Kasumi-1 (cell line): ENCODE results near the gene GGT7.
A peak's percentile ranks its signal among the peaks of the same experiment; 100 is the strongest.
"Not testable (repeated sequence)": the region's sequence is repeated elsewhere in the genome, so short reads cannot be mapped to it uniquely, and the experiment has no call there.

Source experiments
- DNase-seq, 2 experiments: peaks; one replicate each; lab custom pipeline; 2025; lab: John Stamatoyannopoulos, UW

Gene GGT7, protein sequence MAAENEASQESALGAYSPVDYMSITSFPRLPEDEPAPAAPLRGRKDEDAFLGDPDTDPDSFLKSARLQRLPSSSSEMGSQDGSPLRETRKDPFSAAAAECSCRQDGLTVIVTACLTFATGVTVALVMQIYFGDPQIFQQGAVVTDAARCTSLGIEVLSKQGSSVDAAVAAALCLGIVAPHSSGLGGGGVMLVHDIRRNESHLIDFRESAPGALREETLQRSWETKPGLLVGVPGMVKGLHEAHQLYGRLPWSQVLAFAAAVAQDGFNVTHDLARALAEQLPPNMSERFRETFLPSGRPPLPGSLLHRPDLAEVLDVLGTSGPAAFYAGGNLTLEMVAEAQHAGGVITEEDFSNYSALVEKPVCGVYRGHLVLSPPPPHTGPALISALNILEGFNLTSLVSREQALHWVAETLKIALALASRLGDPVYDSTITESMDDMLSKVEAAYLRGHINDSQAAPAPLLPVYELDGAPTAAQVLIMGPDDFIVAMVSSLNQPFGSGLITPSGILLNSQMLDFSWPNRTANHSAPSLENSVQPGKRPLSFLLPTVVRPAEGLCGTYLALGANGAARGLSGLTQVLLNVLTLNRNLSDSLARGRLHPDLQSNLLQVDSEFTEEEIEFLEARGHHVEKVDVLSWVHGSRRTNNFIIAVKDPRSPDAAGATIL

DNA sequence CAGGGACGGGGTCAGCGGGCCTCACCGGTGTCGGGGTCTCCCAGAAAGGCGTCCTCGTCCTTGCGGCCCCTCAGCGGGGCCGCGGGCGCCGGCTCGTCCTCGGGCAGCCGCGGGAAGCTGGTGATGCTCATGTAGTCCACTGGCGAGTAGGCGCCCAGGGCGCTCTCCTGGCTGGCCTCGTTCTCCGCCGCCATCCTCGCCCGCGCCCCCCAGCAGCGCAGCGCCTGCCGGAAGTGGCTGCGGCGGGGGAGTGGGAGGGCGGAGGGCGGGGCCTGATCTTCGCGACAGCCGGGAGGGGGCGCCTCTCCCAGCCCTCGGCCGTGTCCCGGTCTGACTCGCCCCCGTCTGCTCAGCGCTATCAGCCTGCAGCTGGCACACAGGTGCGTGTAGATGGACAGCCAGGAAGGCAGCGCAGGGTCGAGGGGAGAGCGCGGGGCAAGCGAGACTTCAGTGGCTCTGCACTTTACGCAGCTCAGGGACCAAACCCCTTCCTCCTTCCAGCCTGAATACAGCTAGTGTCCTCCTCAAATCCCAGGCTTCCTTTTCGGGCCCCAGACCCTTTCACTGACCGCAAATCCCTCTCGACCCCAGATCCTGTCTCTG is at the start of gene GGT7:
Gene GGT7 (minus strand): TSS at position 235 of the 603 bp plus-strand sequence. CDS start 41 bp downstream, at position 194.
- peak; percentile 48 to 55 for DNase-seq

DNA sequence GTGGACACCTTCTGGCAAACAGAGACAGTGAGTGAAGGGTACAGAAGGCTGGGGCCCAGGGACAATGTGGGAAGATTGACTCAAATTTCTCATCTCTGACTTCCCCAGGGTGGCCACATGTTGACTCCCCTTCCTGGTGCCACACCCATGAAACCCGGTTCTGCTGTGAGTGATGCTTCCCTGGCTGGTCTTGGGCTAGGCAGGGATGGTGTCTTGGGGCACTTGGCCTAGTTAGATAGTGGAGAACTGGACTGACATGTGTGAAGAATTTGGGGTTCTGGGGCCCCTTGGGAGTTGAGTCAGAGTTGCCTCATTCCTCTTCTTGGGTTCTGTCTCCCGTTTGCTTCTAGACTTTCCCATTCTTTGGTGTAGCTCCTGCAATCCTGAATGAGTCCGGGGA is 48.8 kb upstream of the GGT7 start:
- DNase-seq: no peak

DNA sequence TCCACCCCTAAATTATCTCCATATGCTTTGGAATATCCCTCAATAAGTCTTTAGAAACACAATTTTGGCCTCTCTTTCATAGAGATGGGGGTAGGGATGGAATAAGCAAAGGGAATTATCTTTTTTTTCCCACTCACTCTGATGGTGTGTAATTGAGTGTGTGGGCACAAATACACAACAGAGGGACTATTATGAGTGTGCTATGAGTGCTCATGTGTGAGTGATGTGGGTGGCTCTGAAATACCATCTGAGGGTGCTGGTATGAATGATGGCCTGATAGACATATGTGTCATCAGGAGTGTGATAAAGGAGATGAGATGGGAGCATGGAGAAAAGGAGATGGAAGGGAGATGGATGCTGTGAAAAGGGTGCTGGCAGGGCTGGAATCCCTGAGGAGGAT is 47.4 kb upstream of the GGT7 start:
- DNase-seq: no peak

DNA sequence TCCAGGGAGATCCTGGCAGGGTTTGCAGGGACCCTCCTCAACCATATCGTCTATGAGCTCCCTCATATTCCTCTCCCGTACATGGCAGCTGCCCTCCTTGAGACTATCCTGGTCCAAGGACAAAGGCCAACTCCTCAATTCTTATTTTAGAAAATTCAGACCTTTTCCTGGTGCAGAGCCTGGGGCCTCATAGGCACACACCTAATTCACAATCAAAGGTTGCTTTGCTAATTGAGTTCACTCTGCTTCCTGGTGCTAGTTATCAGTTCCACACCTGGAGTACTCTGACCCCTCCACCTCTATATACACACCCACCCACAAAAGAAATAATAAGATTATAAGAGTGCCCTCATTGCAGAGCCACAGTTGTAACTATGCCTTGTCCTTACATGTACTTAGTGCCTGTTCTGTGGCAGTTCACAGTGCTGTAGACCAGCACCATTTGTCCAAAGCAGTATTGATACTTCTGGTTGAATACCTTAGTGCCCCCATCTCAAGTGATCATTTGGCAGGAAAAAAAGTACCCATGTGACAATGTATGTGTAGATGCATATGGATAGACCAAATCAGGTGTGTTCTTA is 44.2 kb upstream of the GGT7 start:
- no peak for DNase-seq

DNA sequence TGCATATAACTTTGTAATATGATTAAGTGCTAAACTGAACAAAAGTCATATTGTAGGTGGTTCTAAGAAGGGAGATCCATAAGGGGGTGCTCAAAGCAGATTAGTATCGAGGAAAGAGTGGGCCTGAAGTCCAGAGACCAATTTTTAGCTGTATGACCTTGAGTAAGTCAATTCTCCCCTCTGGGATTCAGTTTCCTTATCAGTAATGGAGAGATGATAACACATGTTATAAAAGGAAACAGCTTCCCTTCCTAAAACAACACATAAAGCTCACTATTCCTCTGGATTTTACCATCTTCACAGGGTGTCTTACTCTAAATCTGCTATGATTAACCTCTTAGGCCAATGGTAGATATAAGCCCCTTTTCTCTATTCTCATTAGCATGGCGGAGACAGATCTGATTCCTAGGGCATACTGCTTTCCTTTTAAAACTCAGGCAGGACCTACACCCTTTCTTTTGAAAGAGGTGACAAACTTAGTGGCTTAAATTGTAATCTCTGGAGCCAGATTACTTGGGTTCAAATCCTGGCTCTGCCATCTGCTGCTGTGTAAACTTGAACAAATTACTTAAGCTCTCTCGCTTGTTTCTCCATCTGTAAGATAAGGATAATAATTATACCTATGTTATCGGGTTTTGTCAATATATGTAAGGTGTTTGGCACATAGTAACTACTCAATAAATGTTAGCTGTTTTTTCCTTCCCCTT is 43.2 kb upstream of the GGT7 start:
- no peak for DNase-seq

DNA sequence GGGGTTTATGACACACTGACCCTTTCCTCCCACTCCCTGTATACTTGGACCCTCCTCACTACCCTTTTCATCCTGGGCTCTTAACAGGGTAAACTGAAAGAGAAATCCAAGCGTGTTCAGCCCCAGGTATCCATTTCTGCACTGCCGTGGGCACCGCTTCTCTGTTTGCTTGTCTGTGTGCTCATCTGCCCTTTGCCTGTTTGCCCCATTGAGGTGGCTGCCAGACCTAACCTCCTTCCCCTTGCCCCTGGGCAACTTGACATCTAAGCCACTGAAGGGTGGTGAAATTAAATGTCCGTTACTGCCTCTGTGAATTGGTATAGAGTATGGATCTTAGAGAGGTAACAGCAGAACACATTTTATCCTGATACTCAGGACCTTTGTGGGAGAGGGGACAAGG is 42.5 kb upstream of the GGT7 start:
- DNase-seq: no peak

DNA sequence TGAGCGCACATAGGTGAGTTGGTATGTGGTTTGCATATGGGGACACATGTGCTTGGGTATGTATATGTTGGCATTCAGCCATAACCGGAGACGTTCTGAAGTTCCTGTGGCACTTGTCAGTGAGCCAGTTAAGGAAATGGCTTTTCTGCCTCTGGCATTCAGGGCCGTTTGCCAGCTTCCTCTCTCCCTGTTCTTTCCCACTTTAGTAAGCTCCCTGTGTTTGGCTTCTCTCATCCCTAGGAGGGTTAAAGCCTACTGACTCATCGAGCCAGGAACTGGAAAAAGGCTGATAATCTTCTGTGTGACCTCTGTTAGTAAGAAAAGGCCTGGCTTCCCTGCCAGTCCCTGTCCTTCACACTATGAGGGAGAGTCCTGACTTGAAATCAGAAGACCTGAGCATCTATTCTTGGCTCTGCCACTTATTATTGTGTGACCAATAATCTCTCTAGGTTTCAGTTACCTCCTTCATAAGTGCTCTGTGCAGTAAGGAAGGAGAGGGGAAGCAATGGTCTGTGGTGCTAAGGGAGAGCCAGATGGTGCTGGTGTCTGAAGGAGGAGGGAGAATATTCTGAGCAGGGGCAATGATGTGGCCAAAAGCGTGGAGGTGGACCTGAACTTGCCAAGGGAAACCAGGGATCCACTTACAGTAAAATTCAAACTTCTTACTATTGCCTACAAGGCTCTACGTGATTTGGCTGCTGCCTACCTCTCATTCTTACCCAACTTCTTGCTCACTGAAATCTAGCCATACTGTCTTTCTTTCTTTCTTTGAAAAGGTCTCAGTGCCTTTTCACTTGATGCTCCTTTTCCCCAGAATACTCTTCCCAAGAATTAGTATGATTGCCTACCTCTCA is 35.2 kb upstream of the GGT7 start:
- DNase-seq: peak; percentile 43 to 65

DNA sequence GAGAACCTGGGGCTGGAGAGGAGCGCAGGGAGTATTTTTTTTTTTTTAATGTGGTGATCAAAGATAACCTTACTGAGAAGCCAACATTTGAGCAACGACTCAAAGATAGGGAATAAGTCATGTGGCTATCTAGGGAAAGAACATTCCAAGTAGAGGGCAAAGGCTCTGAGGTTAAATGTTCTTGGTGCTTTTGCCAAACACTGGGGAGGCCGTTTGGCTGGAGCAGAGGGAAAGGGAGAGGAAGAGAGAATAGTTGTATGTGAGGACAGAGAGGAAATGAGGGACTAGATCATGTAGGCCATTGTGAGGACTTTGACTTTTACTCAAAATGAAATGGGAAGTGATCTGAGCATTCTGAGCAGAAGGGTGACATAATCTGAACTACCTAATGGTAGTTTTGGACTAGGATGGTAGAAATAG is 31.6 kb upstream of the GGT7 start:
- DNase-seq: no peak

DNA sequence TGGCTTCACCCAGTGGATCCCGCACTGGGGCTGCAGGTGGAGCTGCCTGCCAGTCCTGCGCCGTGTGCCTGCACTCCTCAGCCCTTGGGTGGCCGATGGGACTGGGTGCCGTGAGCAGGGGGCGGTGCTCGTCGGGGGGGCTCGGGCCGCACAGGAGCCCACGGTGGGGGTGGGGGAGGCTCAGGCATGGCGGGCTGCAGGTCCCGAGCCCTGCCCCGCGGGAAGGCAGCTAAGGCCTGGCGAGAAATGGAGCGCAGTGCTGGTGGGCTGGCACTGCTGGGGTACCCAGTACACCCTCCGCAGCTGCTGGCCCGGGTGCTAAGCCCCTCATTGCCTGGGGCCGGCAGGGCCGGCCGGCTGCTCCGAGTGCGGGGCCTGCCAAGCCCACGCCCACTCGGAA is 26.1 kb upstream of the GGT7 start:
- not testable (repeated sequence) for DNase-seq

DNA sequence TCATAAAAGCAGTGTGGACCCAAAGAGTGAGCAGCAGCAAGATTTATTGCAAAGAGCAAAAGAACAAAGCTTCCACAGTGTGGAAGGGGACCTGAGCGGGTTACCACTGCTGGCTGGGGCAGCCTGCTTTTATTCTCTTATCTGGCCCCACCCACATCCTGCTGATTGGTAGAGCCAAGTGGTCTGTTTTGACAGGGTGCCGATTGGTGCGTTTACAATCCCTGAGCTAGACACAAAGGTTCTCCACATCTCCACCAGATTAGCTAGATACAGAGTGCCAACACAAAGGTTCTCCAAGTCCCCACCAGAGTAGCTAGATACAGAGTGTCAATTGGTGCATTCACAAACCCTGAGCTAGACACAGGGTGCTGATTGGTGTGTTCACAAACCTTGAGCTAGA is 25.5 kb upstream of the GGT7 start:
- DNase-seq: not testable (repeated sequence)

DNA sequence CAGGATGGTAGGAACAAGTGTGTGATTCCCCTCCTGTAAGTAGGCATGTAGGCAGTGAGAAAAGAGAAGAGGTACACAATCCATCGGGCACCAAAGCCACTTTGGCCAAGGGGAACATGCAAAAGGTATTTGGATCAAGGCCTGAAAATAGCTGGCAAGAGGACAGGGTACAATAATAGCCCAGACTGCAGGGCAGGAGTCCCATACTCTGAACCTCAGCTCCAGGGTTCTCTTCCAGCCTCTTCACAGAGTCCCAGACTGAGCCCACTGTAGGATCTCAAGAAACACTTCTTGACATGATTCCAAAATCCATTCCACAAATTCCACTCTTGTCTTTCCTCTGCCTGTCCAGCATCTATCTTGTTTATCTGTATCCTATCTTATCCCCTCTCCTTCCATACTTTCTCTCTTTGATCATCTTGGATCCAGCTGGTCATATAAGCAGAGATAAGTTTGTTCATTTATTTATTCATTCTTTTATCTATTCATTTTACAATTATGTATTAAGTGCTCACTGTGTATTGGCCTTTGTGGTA is 23.5 kb upstream of the GGT7 start:
- no peak for DNase-seq

DNA sequence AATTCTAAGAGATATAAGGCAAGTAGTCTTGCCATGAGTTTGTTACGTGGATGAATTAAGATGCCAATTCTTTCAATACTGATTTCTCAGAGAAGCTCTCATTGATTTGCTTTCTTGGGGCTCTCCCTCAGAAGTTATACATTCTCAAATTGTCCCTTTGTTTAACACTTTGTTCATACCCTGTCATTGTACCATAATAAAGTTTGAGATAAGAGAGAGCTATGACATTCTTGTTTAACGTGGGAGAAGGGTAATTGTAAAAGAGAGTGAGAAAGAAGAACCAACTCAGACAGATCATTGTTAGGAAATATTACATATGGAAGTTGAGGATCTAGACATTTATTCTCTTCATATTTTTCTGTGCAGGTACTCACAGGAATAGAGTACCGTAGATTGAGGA is 22.8 kb upstream of the GGT7 start:
- DNase-seq: no peak

DNA sequence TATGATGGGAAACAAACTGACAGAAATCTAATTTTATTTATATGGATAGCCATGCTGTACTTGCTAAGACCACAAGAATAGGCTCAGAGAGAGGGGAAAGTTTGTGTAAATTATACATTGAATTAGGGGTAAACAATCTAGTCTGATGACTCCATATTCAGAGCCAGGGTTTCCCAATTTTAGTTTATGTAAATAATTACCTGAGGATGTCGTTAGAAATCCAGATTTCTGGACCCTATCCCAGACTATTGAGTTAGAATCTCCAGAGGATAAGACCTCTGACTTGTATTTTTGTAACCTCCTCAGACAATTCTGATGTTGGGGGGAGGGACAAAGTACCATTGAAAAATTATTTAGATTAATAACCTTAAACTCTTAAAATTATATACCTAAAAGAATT is 22.1 kb upstream of the GGT7 start:
- no peak for DNase-seq

DNA sequence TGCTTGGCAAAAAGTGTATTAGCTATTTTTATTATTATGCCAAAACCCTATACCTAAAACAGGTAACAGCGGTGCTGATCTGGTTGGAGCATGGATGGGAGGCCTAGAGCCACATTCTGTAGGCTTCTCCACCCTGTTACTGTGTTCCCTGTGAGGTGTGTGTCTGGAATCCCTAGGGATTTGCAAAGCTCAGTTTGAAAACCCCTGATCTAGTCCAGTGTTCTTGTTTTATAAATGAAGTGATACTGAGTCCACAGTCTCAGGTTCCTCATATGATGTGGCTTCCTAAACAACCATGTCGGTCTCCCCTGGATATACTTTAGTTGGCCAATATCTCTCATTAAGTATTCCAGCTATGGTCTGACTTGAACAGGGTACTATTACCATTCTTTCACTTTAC is 20.0 kb upstream of the GGT7 start:
- no peak for DNase-seq

DNA sequence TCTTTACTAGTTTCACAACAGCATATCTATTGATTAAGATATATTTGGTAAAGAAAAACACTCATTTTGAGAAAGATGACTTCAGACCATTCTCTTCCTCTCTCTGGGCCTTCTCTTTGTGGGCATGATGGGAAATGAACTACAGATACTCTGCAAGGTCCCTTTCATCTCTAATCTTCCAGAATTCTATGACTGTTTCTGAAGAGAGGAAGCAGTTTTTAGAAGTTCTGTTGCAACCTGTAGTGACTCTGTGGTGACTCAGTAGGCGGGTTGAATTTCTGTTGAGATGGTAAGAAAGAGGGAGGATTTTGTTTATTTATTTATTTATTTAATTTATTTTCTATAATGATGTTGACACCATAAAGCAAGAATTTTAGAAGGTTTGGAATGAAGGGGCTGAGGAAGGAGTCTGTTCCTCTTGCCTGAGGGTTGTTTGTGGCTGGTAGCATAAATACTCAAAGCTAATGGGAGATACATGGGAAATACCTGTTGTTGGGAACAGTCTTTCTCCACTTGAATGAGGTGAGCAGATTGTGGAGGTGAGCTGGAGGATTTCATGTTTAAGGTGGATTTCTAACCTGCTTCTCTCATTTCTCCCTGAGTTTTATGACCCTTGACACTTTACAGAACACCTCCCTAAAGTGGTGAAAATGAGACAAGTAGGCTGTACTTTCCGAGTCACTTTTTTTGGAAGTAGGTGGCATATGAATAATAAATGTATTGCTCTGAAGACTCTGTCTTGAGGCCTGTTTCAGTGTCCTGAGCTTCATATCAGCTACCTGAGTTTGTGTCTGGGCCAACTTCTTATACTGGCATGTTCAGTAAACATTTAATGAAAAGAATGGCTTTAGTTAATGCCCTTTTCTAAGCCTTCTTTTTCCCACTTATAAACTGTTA is 18.8 kb upstream of the GGT7 start:
- DNase-seq: peak; percentile 72

DNA sequence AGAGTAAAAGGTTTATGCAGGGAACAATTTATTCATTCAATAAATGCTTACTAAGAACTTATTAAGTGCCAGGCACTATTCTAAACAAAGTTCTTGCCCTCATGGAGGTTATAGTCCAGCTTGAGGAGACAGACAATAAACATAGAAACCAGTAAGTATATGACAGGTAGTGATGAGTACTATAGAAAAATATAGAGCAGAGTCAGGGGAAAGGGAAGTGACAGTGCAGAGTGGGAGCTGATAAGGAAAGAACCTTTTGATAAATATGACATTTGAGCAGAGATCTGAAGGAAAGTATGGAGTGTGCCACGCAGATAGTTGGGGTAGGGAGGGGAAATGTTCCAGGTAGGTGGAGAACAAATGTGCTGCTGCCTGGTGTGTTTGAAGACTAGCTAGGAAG is 15.8 kb upstream of the GGT7 start:
- peak in 1 of 2 experiments; percentile 28 for DNase-seq

DNA sequence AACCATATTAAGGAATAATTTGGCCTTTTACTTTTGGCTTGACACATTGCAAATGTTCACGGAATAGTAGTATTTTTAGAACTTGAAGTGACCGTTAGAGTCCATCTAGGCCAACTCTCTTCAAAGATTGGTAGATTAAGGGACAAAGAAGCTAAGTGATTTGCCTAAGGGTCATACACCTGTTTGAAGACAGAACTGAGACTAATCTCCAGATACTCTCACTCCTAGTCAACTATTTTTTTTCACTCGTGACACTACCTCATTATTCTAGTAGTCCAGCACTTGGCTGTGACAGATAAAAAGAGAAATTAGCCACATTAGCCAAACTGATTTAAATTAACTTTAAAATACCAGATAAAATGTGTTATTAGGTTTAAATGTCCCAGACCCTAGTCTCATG is 14.4 kb upstream of the GGT7 start:
- no peak for DNase-seq

DNA sequence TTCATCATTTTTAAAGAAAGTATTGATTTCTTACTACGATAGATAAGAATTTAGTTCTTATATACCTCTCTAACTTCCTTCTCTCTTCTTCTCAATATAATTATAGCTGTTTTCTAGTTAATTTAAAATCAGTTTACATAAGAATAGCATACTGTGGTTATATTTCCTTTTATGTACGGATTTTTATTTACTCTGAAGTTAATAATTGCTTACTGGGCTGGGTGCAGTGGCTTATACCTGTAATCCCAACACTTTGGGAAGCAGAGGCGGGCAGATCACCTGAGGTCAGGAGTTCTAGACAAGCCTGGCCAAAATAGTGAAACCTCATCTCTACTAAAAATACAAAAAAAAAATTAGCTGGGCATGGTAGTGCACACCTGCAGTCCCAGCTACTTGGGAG is 13.5 kb upstream of the GGT7 start:
- no peak for DNase-seq

DNA sequence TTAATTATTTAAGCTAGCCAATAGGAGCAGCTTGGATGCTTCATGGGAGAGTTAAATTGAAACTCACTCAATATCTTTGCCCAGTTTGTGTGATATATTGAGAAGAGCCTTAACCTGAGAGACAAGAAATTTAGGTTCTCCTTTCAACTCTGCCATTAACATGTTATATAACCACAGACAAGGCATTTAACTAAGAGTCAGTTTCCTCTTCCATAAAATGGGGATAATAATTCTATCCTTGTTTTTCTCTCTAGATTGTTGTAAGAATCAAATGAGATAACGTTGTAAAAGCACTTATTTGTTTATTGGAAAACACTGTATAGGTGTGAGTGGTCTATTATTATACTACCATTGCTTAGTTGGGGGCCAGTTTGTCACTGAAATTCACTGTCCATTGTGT is 11.6 kb upstream of the GGT7 start:
- DNase-seq: no peak

DNA sequence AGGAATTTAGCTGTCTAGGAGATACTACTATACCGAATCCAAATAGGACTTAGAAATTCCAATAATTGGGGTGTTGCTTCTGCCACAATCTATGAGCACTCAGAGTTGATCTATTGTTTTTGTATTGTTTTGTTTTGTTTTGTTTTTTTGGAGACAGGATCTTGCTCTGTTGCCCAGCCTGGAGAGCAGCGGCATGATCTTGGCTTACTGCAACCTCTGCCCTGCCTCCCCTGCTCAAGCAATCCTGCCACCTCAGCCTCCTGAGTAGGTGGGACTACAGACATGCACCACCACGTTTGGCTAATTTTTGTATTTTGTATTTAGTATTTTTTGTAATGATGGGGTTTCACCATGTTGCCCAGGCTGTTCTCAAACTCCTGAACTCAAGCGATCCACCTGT is 11.2 kb upstream of the GGT7 start:
- DNase-seq: no peak
